HL-60 (cell line): Measurements from ENCODE around the gene HRH3.

Experiments used
- DNase-seq, 2 experiments: peaks; one replicate each; pipeline ENCODE4 v3.0.0-alpha.2; 2010 to 2020; ENCODE audit warnings: low read depth in 1 of 2, low spot score in 1 of 2
- H3K27ac ChIP-seq: fragments of 250-450 bp; sonication (Bioruptor Pico); replicated peaks from 2 replicates; pipeline ENCODE4 v1.5.1; 2020; ENCODE audit warnings: mild to moderate bottlenecking, moderate library complexity
- H3K27me3 ChIP-seq: fragments of 250-450 bp; sonication (Bioruptor Pico); 2 replicates; pipeline ENCODE4 v1.5.1; 2021; ENCODE audit warnings: mild to moderate bottlenecking, moderate library complexity; ENCODE audit not compliant: insufficient read depth, poor library complexity, severe bottlenecking
- H3K4me3 ChIP-seq: replicated peaks from 2 replicates; pipeline ENCODE4 v1.5.1; 2011; ENCODE audit warnings: mild to moderate bottlenecking, control low read depth, low read length; ENCODE audit not compliant: insufficient read depth
- CTCF ChIP-seq: IDR thresholded peaks from one replicate; pipeline ENCODE4 v1.5.1; 2011; ENCODE audit warnings: low read length, control low read depth, inconsistent platforms; ENCODE audit not compliant: insufficient read depth
- GABPA ChIP-seq: IDR thresholded peaks from 2 replicates; pipeline ENCODE4 v1.6.1; 2012; ENCODE audit warnings: low read depth
- POLR2AphosphoS5 ChIP-seq: IDR thresholded peaks from 2 replicates; pipeline ENCODE4 v1.6.1; 2012; ENCODE audit warnings: low read depth
- SPI1 ChIP-seq: IDR thresholded peaks from 2 replicates; pipeline ENCODE4 v1.6.1; 2012; ENCODE audit warnings: low read depth, mild to moderate bottlenecking, borderline replicate concordance
- TF ChIP-seq, protein P1 (sequence below): IDR thresholded peaks from 2 replicates; pipeline ENCODE4 v1.6.1; 2012; ENCODE audit warnings: low read depth; ENCODE audit not compliant: insufficient replicate concordance

Gene HRH3

GRCh38 chr20:62266340-62266739, 46.3 kb upstream of the HRH3 start:
- TF ChIP-seq, protein P1, sequence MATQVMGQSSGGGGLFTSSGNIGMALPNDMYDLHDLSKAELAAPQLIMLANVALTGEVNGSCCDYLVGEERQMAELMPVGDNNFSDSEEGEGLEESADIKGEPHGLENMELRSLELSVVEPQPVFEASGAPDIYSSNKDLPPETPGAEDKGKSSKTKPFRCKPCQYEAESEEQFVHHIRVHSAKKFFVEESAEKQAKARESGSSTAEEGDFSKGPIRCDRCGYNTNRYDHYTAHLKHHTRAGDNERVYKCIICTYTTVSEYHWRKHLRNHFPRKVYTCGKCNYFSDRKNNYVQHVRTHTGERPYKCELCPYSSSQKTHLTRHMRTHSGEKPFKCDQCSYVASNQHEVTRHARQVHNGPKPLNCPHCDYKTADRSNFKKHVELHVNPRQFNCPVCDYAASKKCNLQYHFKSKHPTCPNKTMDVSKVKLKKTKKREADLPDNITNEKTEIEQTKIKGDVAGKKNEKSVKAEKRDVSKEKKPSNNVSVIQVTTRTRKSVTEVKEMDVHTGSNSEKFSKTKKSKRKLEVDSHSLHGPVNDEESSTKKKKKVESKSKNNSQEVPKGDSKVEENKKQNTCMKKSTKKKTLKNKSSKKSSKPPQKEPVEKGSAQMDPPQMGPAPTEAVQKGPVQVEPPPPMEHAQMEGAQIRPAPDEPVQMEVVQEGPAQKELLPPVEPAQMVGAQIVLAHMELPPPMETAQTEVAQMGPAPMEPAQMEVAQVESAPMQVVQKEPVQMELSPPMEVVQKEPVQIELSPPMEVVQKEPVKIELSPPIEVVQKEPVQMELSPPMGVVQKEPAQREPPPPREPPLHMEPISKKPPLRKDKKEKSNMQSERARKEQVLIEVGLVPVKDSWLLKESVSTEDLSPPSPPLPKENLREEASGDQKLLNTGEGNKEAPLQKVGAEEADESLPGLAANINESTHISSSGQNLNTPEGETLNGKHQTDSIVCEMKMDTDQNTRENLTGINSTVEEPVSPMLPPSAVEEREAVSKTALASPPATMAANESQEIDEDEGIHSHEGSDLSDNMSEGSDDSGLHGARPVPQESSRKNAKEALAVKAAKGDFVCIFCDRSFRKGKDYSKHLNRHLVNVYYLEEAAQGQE: no peak
- no peak for TF ChIP-seq CTCF
- TF ChIP-seq GABPA: no peak
- no peak for TF ChIP-seq SPI1
- TF ChIP-seq POLR2AphosphoS5: no peak
- Histone ChIP-seq H3K4me3 (no peak overlapping the region), H3K27ac (no peak overlapping the region), H3K27me3 (no peaks in the 10 kb centered on the region)
- DNase-seq: no peak

GRCh38 chr20:62265365-62265764, 45.3 kb upstream of the HRH3 start:
- no peaks in the 10 kb centered on the region for H3K27me3 ChIP-seq
- DNase-seq: no peak
- TF ChIP-seq SPI1 (no peak), CTCF (no peak), GABPA (no peak), POLR2AphosphoS5 (no peak)
- TF ChIP-seq, protein P1: no peak
- no peak overlapping the region for H3K4me3 ChIP-seq
- H3K27ac ChIP-seq: no peak overlapping the region

- no peaks in the 10 kb centered on the region for H3K27me3 ChIP-seq
- no peak overlapping the region for H3K4me3 ChIP-seq
- no peak overlapping the region for H3K27ac ChIP-seq
- TF ChIP-seq, protein P1: no peak
- no peak for TF ChIP-seq GABPA
- TF ChIP-seq SPI1: no peak
- TF ChIP-seq CTCF: no peak
- no peak for TF ChIP-seq POLR2AphosphoS5
- no peak for DNase-seq
These were observed 43.3 kb upstream of the HRH3 start for GRCh38 chr20:62263396-62263795.
